Tibial nerve (tissue), 4 donors: ENCODE results near the gene G2E3. TPM values are rescaled to one million over a fixed set of nuclear protein-coding genes. Genes with fewer than 3 reads are reported as not detected.

Experiments
- DNase-seq, 2 donors: peaks; one replicate each; pipeline ENCODE4 v3.0.0-alpha.2; 2019; ENCODE audit warnings: low spot score in 2 of 2
- H3K27ac ChIP-seq, 4 donors: fragments of 200-600 bp; sonication (generic) in 3 of 4; one replicate each; pipeline ENCODE4 v1.5.1; 2017 to 2019; ENCODE audit warnings: mild to moderate bottlenecking in 1 of 4
- H3K27me3 ChIP-seq, 2 donors: fragments of 200-600 bp; sonication (generic) in 1 of 2; one replicate each; pipeline versions ENCODE4 v1.5.1 to v1.6.0; 2017 to 2019
- H3K36me3 ChIP-seq, 3 donors: fragments of 200-600 bp; sonication (generic); one replicate each; pipeline ENCODE4 v1.5.1; 2018 to 2019
- H3K4me1 ChIP-seq, 4 donors: fragments of 200-600 bp; sonication (generic) in 3 of 4; one replicate each; pipeline ENCODE4 v1.5.1; 2017 to 2019
- H3K4me3 ChIP-seq, 4 donors: fragments of 200-600 bp; sonication (generic) in 3 of 4; one replicate each; pipeline ENCODE4 v1.5.1; 2017 to 2019; ENCODE audit warnings: mild to moderate bottlenecking in 1 of 4, moderate library complexity in 1 of 4
- H3K9me3 ChIP-seq, 4 donors: fragments of 200-600 bp; sonication (generic) in 3 of 4; one replicate each; pipeline ENCODE4 v1.5.1; 2017 to 2019
- EP300 ChIP-seq, 2 donors: sonication (generic); formaldehyde crosslinking; IDR thresholded peaks; one replicate each; pipeline ENCODE4 v1.6.1; 2017; ENCODE audit warnings: antibody characterized with exemption in 2 of 2, mild to moderate bottlenecking in 1 of 2
- POLR2A ChIP-seq, 2 donors: fragments of 450-650 bp; IDR thresholded peaks; one replicate each; pipeline ENCODE4 v1.6.1; 2017; ENCODE audit warnings: antibody characterized with exemption in 2 of 2, mild to moderate bottlenecking in 2 of 2, moderate library complexity in 2 of 2
- WGBS, 2 donors: methylation state at CpG; one replicate each; pipeline ENCODE4 v1.1.5; 2018; 5-methylcytosine and 5-hydroxymethylcytosine counted together
- total RNA-seq, 4 donors: library from RNA; depleted of rRNA; stranded (reverse); fragments of >200 nt; gene quantifications; one replicate each; pipeline ENCODE4 v1.1.0, GENCODE V29; 2016
- TF ChIP-seq, protein P1 (sequence below), 5 experiments: fragments of 200-600 bp in 3 of 5; fragments of 450-650 bp in 2 of 5; sonication (generic) in 3 of 5; IDR thresholded peaks; one replicate each; pipeline ENCODE4 v1.5.1; 2016 to 2019; ENCODE audit warnings: antibody characterized with exemption in 5 of 5, mild to moderate bottlenecking in 3 of 5, moderate library complexity in 2 of 5

Gene G2E3
- total RNA-seq, 4 donors from 2014 or later = 10.3 to 21.0 (median 13.6) TPM

DNA sequence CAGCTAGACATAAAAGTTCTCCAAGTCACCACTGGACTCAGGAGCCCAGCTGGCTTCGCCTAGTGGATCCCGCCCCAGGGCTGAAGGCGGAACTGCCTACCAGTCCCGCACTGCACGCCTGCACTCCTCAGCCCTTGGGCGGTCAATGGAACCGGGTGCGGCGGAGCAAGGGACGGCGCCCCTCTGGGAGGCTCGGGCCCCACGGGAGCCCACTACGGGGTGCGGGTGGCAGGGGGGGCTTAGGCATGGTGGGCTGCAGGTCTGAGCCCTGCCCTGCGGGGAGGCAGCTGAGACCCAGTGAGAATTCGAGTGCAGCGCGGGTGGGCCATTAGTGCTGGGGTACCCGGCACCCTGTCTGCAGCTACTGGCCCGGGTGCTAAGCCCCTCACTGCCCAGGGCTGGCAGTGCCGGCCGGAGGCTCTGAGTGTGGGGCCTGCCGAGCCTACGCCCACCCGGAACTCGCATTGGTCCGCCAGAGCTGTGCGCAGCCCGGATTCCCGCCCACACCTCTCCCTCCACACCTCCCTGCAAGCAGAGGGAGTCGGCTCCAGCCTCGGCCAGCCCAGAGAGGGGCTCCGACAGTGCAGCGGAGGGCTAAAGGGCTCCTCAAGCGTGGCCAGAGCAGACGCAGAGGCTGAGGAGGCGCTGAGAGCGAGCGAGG, 11.4 kb upstream of the G2E3 start:
- Histone ChIP-seq H3K4me1 (no peaks in the 10 kb centered on the region), H3K27ac (no peak overlapping the region), H3K9me3 (peaks cover 0 to 7% (median 0%) of the 10 kb centered on the region in 4 donors), H3K27me3 (no peaks in the 10 kb centered on the region), H3K4me3 (no peak overlapping the region), H3K36me3 (no peaks in the 10 kb centered on the region)
- DNase-seq = no peak
- WGBS, 2 donors = 95 to 97% methylated on average over 37 to 39 of the region's 40 CpGs
- TF ChIP-seq EP300 (IDR thresholded peaks at IDR 0.05) = no peak
- TF ChIP-seq, protein P1, sequence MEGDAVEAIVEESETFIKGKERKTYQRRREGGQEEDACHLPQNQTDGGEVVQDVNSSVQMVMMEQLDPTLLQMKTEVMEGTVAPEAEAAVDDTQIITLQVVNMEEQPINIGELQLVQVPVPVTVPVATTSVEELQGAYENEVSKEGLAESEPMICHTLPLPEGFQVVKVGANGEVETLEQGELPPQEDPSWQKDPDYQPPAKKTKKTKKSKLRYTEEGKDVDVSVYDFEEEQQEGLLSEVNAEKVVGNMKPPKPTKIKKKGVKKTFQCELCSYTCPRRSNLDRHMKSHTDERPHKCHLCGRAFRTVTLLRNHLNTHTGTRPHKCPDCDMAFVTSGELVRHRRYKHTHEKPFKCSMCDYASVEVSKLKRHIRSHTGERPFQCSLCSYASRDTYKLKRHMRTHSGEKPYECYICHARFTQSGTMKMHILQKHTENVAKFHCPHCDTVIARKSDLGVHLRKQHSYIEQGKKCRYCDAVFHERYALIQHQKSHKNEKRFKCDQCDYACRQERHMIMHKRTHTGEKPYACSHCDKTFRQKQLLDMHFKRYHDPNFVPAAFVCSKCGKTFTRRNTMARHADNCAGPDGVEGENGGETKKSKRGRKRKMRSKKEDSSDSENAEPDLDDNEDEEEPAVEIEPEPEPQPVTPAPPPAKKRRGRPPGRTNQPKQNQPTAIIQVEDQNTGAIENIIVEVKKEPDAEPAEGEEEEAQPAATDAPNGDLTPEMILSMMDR (IDR thresholded peaks at IDR 0.05) = no peak
- no peak for TF ChIP-seq POLR2A (IDR thresholded peaks at IDR 0.05)

DNA sequence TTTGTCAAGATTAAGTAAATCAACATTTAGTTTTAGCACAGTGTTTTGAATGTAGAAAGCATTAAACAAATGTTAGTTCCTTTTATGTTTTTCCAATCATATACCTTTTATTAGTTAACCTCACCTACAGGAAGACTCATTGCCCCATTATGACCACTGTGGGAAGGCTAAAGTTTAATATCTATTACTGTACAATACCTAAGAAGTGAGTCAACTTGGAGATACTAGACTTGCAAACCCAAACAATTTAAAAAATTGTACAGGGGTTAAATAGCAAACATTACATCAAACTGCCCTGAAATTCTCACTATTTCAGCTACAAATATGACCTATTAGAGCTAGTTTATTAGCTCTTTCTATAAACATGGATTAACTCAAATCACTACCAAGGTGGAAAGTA, 8.6 kb upstream of the G2E3 start:
- H3K4me1 ChIP-seq = no peaks in the 10 kb centered on the region
- H3K27me3 ChIP-seq = no peaks in the 10 kb centered on the region
- H3K27ac ChIP-seq = no peak overlapping the region
- TF ChIP-seq EP300 (IDR thresholded peaks at IDR 0.05) = no peak
- TF ChIP-seq POLR2A (IDR thresholded peaks at IDR 0.05) = no peak
- TF ChIP-seq, protein P1 (IDR thresholded peaks at IDR 0.05) = no peak
- peaks cover 0 to 7% (median 0%) of the 10 kb centered on the region in 4 donors for H3K9me3 ChIP-seq
- H3K4me3 ChIP-seq = no peak overlapping the region
- no peak for DNase-seq
- H3K36me3 ChIP-seq = no peaks in the 10 kb centered on the region

DNA sequence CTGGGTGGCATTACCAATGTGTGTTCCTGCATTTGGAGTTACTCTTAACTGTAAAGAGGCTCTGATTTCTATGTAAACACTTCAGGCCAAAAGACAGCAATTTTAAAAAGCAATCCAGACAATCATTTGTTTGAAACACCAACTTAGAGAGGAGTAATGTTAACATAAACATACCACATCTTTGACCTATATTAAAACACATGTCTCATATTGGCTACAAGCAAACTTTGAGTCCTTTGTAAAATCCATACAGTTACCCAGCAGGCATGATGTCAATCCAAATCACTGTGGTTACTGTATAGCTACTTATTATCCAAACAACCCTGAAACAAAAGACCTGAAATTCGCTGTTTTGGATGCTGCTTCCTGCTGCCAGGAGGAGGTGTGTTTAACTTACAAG, 7.5 kb upstream of the G2E3 start:
- Histone ChIP-seq H3K9me3 (peaks cover 0 to 5% (median 0%) of the 10 kb centered on the region in 4 donors), H3K27ac (no peak overlapping the region), H3K36me3 (no peaks in the 10 kb centered on the region), H3K4me1 (no peaks in the 10 kb centered on the region), H3K27me3 (no peaks in the 10 kb centered on the region), H3K4me3 (no peak overlapping the region)
- no peak for DNase-seq
- TF ChIP-seq EP300 (IDR thresholded peaks at IDR 0.05) (no peak), POLR2A (IDR thresholded peaks at IDR 0.05) (no peak)
- TF ChIP-seq, protein P1 (IDR thresholded peaks at IDR 0.05) = no peak
- 58 to 65% methylated on average over 1 of the region's 1 CpG for WGBS, 2 donors

DNA sequence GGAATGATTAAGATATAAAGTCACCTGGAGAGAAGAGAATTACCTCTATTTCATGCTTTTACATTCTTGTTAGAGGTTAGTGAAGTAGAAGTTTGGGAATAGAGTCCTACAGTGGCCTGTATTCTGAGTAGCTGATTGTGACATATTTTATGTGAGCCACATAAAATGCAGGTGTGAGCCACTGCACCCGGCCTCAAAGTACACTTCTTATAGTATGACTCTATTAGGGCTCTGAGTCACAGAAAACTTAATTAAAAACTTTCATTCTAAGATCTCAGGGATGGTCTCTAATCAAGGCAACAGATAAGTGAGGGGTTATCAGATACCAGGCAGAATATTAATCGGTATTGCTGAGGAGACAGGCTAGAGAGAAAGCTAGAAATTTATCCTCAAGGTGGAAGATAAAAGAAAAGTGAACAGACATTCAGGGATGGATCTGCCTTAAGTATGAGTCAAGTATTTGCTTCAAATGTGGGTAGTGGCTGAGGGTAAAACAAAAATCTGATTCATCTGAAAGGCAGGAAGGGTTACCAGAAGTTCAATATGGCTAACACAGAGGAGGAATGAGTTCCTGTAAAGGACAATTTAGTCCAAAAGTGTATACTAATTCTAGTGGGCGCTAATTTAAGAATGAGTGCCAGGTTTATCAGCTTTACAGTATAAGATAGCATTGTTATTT, 5.5 kb upstream of the G2E3 start:
- no peak for TF ChIP-seq POLR2A (IDR thresholded peaks at IDR 0.05)
- TF ChIP-seq, protein P1 (IDR thresholded peaks at IDR 0.05) = no peak
- TF ChIP-seq EP300 (IDR thresholded peaks at IDR 0.05) = no peak
- WGBS, 2 donors = 90 to 92% methylated on average over 3 of the region's 3 CpGs
- no peaks in the 10 kb centered on the region for H3K9me3 ChIP-seq
- peaks cover 0 to 4% (median 0%) of the 10 kb centered on the region in 4 donors for H3K4me1 ChIP-seq
- no peak overlapping the region for H3K4me3 ChIP-seq
- H3K27ac ChIP-seq = no peak overlapping the region
- no peak for DNase-seq
- H3K36me3 ChIP-seq = no peaks in the 10 kb centered on the region
- no peaks in the 10 kb centered on the region for H3K27me3 ChIP-seq

DNA sequence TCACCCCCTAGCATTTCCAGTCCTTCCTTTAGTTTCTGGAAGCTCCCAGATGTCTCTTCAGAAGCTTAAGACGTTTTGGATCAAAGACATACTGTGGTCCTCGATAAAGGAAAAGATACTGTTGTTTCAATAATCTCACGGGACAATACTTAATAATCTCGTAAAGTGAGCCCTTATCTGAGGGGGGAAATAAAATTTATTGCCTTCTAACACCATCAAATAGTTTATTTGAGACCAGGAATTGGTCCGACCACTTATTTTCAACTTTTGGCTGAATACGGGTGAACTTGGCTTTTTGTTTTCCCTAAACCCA, 640 bp upstream of the G2E3 start:
- Histone ChIP-seq H3K27ac (peak overlapping the region in 3 of 4 donors; percentile 84 to 86 (median 84)), H3K36me3 (peaks cover 0 to 1% (median 0%) of the 10 kb centered on the region in 3 donors)

More for the DNA sequence above, 640 bp upstream of the G2E3 start:
- H3K4me3 ChIP-seq = peak overlapping the region; percentile 64 to 91 (median 84)
- TF ChIP-seq POLR2A (IDR thresholded peaks at IDR 0.05) = no peak
- TF ChIP-seq, protein P1 (IDR thresholded peaks at IDR 0.05) = no peak
- H3K4me1 ChIP-seq = peaks cover 0 to 28% (median 6%) of the 10 kb centered on the region in 4 donors
- no peak for DNase-seq
- 34 to 43% methylated on average over 6 of the region's 6 CpGs for WGBS, 2 donors
- H3K27me3 ChIP-seq = no peaks in the 10 kb centered on the region
- no peaks in the 10 kb centered on the region for H3K9me3 ChIP-seq
